ENCODE data around the gene SGSM1. TPM values are rescaled to one million over a fixed set of nuclear protein-coding genes. Genes with fewer than 3 reads are reported as not detected.
A peak's percentile ranks its signal among the peaks of the same experiment; 100 is the strongest.

The SGSM1 gene
- total RNA-seq, 2 donors from 2014 or later, result 1.6 to 3.0 TPM

- H3K27me3 Mint-ChIP-seq (ENCODE audit: insufficient read depth), result no peaks in the 10 kb centered on the region
- Histone ChIP-seq H3K9me3 (ENCODE audit: control insufficient read depth, low read length) (no peaks in the 10 kb centered on the region), H3K27ac (ENCODE audit: low read depth, low read length) (peak within 1 kb of the TSS; percentile 21), H3K4me3 (ENCODE audit: low read length) (peak within 1 kb of the TSS; percentile 82), H3K9ac (ENCODE audit: extremely low read depth, low read length, poor library complexity, severe bottlenecking) (peak within 1 kb of the TSS; percentile 87), H3K27me3 (ENCODE audit: control insufficient read depth, insufficient read depth, low read length, poor library complexity, severe bottlenecking) (no peaks in the 10 kb centered on the region), H3K4me1 (ENCODE audit: control insufficient read depth, insufficient read depth, low read length) (peaks cover 2% of the 10 kb centered on the region), H3K36me3 (ENCODE audit: control insufficient read depth, insufficient read depth, low read length) (no peaks in the 10 kb centered on the region)
- H3K36me3 Mint-ChIP-seq (ENCODE audit: low read depth), result peaks cover 15% of the 10 kb centered on the region
- H3K9me3 Mint-ChIP-seq, result no peaks in the 10 kb centered on the region
- DNase-seq, result peak; percentile 99
- peaks cover 35% of the 10 kb centered on the region for H3K4me1 Mint-ChIP-seq
- peak; percentile 99 for TF ChIP-seq CTCF (conservative IDR thresholded peaks at IDR 0.05)
- WGBS, 2 experiments (ENCODE audit: insufficient coverage in 1 of 2, insufficient read length in 1 of 2), result 2 to 7% methylated on average over 14 to 71 of the region's 71 CpGs
- H3K27ac Mint-ChIP-seq, result peak within 1 kb of the TSS; percentile 99
- peak within 1 kb of the TSS; percentile 99 for H3K4me3 Mint-ChIP-seq
Measured at GRCh38 chr22:24951942-24952836, 146.2 kb downstream of the SGSM1 start, which contains the start of gene KIAA1671. Gene KIAA1671 (plus strand): TSS chr22:24952716. CDS start chr22:25028000, 75,284 bp downstream.

- peaks cover 2% of the 10 kb centered on the region for H3K4me1 ChIP-seq (ENCODE audit: control insufficient read depth, insufficient read depth, low read length)
- peaks cover 32% of the 10 kb centered on the region for H3K4me1 Mint-ChIP-seq
- H3K27ac Mint-ChIP-seq, result peak overlapping the region; percentile 99
- no peaks in the 10 kb centered on the region for H3K36me3 ChIP-seq (ENCODE audit: control insufficient read depth, insufficient read depth, low read length)
- DNase-seq, result peak; percentile 90
- peak overlapping the region; percentile 87 for H3K9ac ChIP-seq (ENCODE audit: extremely low read depth, low read length, poor library complexity, severe bottlenecking)
- H3K27me3 Mint-ChIP-seq (ENCODE audit: insufficient read depth), result no peaks in the 10 kb centered on the region
- H3K4me3 ChIP-seq (ENCODE audit: low read length), result peak overlapping the region; percentile 82
- H3K9me3 ChIP-seq (ENCODE audit: control insufficient read depth, low read length), result no peaks in the 10 kb centered on the region
- H3K36me3 Mint-ChIP-seq (ENCODE audit: low read depth), result peaks cover 15% of the 10 kb centered on the region
- H3K4me3 Mint-ChIP-seq, result peak overlapping the region; percentile 99
- TF ChIP-seq CTCF (conservative IDR thresholded peaks at IDR 0.05), result no peak
- WGBS, 2 experiments (ENCODE audit: insufficient coverage in 1 of 2, insufficient read length in 1 of 2), result 0 to 1% methylated on average over 20 to 35 of the region's 35 CpGs
- no peaks in the 10 kb centered on the region for H3K27me3 ChIP-seq (ENCODE audit: control insufficient read depth, insufficient read depth, low read length, poor library complexity, severe bottlenecking)
- H3K9me3 Mint-ChIP-seq, result no peaks in the 10 kb centered on the region
- H3K27ac ChIP-seq (ENCODE audit: low read depth, low read length), result peak overlapping the region; percentile 21
Measured at GRCh38 chr22:24952837-24953383, 146.9 kb downstream of the SGSM1 start.

- peak overlapping the region; percentile 21 for H3K27ac ChIP-seq (ENCODE audit: low read depth, low read length)
Measured at GRCh38 chr22:24953384-24954113, 147.5 kb downstream of the SGSM1 start.

More at GRCh38 chr22:24953384-24954113, 147.5 kb downstream of the SGSM1 start:
- Mint-ChIP-seq H3K36me3 (ENCODE audit: low read depth) (peaks cover 15% of the 10 kb centered on the region), H3K4me1 (peaks cover 27% of the 10 kb centered on the region), H3K9me3 (no peaks in the 10 kb centered on the region), H3K4me3 (peak overlapping the region; percentile 99), H3K27me3 (ENCODE audit: insufficient read depth) (no peaks in the 10 kb centered on the region), H3K27ac (peak overlapping the region; percentile 99)
- no peaks in the 10 kb centered on the region for H3K27me3 ChIP-seq (ENCODE audit: control insufficient read depth, insufficient read depth, low read length, poor library complexity, severe bottlenecking)
- H3K4me1 ChIP-seq (ENCODE audit: control insufficient read depth, insufficient read depth, low read length), result no peaks in the 10 kb centered on the region
- TF ChIP-seq CTCF (conservative IDR thresholded peaks at IDR 0.05), result no peak
- 4 to 17% methylated on average over 12 to 47 of the region's 47 CpGs for WGBS, 2 experiments (ENCODE audit: insufficient coverage in 1 of 2, insufficient read length in 1 of 2)
- peak overlapping the region; percentile 87 for H3K9ac ChIP-seq (ENCODE audit: extremely low read depth, low read length, poor library complexity, severe bottlenecking)
- peak; percentile 69 for DNase-seq
- peak overlapping the region; percentile 82 for H3K4me3 ChIP-seq (ENCODE audit: low read length)
- no peaks in the 10 kb centered on the region for H3K36me3 ChIP-seq (ENCODE audit: control insufficient read depth, insufficient read depth, low read length)
- no peaks in the 10 kb centered on the region for H3K9me3 ChIP-seq (ENCODE audit: control insufficient read depth, low read length)

Data from endodermal cell (in vitro differentiated cells).